Measurements from ENCODE around the gene DCDC1.

GRCh38 chr11:30916764-30917163 lies 452.8 kb downstream of the DCDC1 start:
- no peak for TF ChIP-seq POLR2AphosphoS5 (IDR thresholded peaks at IDR 0.05; ENCODE audit: borderline replicate concordance, low read depth, low read length)
- no peak for TF ChIP-seq EZH2 (IDR thresholded peaks at IDR 0.05)
- no peak for TF ChIP-seq FOXP2 (optimal IDR thresholded peaks at IDR 0.05; ENCODE audit: control extremely low read depth, extremely low read length, insufficient read depth)

Measured in SK-N-MC (cell line).